Cardiac fibroblast (primary cell): ENCODE data around the gene RGL4.

ENCODE experiments used
- DNase-seq, 2 donors: peaks; one replicate each; pipeline versions ENCODE4 v3.0.0 to v3.0.0-alpha.2; 2010; ENCODE audit warnings: low read depth in 2 of 2
- H3K4me3 ChIP-seq, 2 donors: replicated peaks in 1 of 2; 1 replicate in 1 of 2; 2 replicates in 1 of 2; pipeline ENCODE4 v1.5.1; 2011; ENCODE audit warnings: low read depth in 2 of 2, low read length in 2 of 2, mild to moderate bottlenecking in 2 of 2, moderate library complexity in 1 of 2
- TF ChIP-seq, protein P1 (sequence below): IDR thresholded peaks from one replicate; pipeline ENCODE4 v1.5.1; 2011; ENCODE audit warnings: low read depth, mild to moderate bottlenecking, low read length, inconsistent platforms

Gene RGL4

DNA sequence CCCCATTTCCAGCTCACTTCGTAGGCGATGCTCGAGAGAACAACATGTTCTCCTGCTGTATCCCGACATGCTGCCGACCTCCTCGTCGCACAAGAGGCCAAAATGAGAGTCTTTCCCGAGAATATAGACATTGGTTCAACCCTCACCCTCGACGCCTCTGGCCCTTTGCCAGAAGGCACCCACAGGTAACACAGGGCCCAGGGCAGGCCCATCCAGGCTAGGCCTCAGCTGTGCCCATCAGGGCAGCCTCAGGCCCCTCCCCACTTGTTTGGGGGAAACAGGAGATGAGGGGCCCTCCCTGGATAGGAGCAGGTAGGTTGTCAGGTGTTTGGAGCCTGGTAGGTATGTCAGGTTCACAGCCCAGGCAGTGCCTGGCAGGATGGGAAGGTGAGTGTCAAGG lies 2.7 kb upstream of the RGL4 start:
- TF ChIP-seq, protein P1, sequence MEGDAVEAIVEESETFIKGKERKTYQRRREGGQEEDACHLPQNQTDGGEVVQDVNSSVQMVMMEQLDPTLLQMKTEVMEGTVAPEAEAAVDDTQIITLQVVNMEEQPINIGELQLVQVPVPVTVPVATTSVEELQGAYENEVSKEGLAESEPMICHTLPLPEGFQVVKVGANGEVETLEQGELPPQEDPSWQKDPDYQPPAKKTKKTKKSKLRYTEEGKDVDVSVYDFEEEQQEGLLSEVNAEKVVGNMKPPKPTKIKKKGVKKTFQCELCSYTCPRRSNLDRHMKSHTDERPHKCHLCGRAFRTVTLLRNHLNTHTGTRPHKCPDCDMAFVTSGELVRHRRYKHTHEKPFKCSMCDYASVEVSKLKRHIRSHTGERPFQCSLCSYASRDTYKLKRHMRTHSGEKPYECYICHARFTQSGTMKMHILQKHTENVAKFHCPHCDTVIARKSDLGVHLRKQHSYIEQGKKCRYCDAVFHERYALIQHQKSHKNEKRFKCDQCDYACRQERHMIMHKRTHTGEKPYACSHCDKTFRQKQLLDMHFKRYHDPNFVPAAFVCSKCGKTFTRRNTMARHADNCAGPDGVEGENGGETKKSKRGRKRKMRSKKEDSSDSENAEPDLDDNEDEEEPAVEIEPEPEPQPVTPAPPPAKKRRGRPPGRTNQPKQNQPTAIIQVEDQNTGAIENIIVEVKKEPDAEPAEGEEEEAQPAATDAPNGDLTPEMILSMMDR: no peak
- no peak for DNase-seq
- H3K4me3 ChIP-seq: no peak overlapping the region

- DNase-seq: no peak
- TF ChIP-seq, protein P1: no peak
- H3K4me3 ChIP-seq: no peak overlapping the region
These were observed 2.2 kb upstream of the RGL4 start for GRCh38 chr22:23688571-23688970.

DNA sequence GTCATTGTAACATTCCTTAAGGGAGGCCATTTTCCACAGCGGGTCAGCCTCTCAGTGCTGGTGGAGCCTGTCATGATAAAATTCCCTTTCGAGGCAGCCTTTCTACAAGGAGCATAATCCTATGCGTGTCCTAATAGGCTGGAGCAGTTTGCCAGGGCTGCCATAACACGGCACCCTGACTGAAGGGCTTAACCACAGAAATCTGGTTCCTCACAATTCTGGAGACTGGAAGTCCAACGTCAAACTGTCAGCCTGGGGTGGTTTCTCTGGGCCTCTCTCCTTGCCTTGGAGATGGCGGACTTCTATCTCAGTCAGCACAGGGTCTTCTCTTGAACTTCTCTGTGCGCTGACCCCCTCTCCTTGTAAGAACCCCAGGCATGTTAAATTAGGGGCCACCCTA lies 1.4 kb upstream of the RGL4 start:
- no peak for DNase-seq
- TF ChIP-seq, protein P1: no peak
- H3K4me3 ChIP-seq: no peak overlapping the region

DNA sequence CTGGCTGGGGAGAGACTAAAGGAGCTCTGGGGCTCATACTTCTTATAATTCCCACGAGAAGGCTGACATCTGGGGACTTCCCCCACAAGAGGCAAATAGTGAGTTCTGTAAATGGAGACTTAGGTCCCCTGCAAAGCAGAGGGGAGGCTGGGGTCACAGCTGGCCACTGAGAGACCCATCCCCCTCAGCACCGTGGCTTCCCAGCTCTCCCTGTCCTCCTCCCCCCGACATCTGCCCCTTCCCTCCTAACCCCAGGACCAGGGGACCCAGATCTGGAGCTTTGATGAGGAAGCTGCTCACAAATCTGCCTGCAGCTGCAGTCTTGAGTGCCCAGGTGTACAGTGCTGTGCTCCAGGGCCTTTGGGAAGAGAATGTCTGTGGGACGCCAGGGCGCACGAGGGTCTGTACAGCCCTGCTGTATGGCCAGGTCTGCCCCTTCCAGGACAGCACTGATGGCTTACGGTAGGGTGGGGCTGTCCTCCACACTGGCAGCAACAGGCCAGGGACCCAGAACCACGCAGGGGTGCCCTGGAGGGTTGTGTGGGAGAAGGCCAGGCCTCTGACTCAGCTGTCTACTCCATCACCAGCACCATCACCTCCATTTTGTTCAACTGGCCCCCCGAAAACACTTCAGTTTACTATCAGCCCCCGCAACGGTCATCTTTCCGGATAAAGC lies 1.1 kb downstream of the RGL4 start:
- TF ChIP-seq, protein P1: no peak
- no peak for DNase-seq
- H3K4me3 ChIP-seq: no peak overlapping the region

DNA sequence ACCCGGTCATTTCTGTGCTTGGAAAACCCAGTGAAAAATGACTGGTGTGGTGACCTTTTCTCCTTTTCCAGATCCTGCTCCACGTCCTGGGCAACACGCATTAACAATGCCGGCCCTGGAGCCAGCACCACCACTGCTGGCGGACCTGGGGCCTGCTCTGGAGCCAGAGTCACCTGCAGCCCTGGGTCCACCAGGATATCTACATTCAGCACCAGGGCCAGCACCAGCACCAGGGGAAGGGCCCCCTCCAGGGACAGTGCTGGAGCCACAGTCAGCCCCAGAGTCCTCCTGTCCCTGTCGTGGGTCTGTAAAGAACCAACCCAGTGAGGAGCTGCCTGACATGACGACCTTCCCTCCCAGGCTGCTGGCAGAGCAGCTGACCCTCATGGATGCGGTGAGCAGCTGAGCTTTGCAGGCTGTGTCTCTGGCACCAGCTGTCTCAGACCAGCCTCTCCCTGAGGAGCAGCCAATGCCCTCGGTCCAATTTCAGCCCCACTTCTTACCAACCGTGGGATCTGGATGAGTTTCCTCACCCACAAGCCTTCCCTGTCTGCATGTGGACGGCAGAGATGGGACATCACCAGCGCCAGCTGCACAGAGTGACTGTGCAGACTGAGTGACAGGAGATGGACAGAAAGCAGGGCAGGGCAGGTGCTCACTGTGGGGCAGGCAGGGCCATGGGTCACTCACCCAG lies 1.9 kb downstream of the RGL4 start:
- no peak overlapping the region for H3K4me3 ChIP-seq
- TF ChIP-seq, protein P1: no peak
- no peak for DNase-seq

- H3K4me3 ChIP-seq: no peak overlapping the region
- DNase-seq: no peak
- TF ChIP-seq, protein P1: no peak
These were observed 3.3 kb downstream of the RGL4 start for GRCh38 chr22:23693979-23694680.
